NCI-H526 (cell line): ENCODE measurements around the gene VN1R5.
"Not testable (repeated sequence)": the region's sequence is repeated elsewhere in the genome, so short reads cannot be mapped to it uniquely, and the experiment has no call there.

Source experiments
- DNase-seq, 2 experiments: peaks; one replicate each; lab custom pipeline; 2025; lab: John Stamatoyannopoulos, UW

The VN1R5 gene

DNA sequence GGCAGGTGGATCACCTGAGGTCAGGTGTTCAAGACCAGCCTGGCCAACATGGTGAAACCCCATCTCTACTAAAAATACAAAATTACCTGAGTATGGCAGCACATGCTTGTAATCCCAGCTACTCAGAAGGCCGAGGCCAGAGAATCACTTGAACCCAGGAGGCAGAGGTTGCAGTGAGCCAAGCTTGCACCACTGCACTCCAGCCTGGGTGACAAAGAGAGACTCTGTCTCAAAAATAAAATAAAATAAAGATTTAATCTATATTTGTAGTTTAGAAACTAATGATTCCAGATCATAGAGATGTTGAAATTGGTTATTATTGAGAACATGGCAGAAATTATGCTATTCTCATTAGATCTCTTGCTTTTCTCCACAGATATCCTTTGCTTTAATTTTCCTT, at the start of gene VN1R5:
TSS of gene VN1R5 (plus strand) at position 301 of the 400 bp plus-strand sequence.
- DNase-seq: not testable (repeated sequence)

DNA sequence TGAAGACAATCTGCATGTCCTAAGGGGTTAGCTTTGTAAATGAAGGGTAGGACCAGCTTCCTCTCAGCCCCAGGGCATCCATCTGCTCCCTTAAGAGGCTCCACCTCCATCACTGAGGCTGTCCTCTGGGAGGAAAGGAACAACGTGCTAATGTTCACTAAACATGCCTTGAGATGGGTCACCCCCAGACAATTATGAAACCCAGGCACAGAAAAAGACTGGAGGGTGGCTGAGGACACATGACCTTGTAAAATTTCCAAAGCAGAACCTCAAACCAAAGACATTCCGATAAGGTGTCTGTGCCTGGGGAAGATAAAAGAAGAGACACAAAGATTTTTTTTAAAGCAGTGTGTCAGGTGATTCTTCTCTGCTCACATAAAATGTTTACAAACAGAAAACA, 46.5 kb upstream of the VN1R5 start:
- no peak for DNase-seq

DNA sequence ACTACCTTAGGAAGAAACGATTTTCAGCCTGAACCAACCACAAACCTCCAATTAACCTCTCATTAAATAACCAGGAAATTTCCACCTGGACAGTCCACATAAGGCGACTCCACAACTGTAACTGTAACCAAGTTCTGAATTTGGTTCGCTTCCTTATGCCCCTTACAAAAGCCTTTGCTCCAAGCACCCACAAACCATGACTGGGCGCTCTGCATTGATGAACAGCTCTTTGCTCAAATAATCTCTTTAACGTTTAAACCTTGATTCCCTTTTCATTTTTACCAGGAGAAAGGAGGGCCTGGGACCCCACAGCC, 45.9 kb upstream of the VN1R5 start:
- peak in 1 of 2 experiments; percentile 23 for DNase-seq

DNA sequence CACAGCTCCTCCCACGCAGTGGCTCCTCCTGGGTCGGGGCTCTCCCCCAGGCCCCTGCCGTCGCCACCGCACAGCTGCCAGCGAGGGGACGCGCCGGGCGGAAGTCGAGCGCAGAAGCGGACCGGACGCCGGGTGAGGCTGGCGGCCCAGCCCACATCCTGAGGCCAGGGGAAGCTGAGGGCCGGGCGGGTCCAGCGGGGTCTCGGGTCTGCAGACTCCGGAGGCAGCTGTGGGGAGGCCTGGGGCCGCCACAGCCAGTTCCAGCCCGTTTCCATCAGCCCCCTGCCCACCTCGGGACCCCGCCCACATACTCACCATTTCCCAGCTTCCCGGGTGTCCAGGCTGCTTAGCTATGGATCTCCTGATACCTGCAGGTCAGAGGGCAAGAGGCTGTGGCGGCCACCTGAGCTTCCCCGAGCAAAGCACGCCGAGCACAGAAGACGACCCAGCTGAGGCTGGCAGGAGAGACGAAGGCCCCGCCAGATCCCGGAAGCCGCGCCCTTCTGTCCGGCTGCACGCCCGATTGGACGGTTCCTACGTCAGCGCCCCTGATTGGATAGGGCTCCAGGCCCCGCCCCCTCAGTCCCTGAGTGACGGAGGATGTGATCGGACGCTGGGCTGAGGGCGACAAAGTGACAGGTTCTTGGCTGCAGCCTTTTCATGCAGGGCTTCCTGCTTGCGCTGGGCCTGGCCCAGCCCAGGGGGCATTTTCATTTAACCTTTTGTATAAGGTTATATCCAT, 45.3 kb upstream of the VN1R5 start:
- peak; percentile 74 to 96 for DNase-seq

DNA sequence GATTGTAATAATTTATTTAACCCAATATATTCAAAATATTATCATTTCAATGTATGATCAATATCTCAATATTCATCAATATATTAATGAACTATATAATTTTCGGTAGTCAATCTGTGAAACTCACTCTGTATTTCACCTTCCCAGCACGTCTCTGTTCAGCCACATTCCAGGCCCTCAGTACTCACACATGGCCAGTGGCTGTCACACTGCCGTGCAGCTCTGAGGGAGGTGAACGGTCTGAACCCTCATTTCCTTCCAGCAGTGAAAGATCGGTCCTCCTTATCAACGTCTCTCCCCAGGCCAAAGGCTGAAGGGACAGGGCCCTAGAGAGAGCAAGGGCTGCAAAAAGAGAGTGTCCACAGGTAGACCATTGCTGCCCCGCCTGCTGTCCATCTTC, 44.5 kb upstream of the VN1R5 start:
- DNase-seq: no peak

DNA sequence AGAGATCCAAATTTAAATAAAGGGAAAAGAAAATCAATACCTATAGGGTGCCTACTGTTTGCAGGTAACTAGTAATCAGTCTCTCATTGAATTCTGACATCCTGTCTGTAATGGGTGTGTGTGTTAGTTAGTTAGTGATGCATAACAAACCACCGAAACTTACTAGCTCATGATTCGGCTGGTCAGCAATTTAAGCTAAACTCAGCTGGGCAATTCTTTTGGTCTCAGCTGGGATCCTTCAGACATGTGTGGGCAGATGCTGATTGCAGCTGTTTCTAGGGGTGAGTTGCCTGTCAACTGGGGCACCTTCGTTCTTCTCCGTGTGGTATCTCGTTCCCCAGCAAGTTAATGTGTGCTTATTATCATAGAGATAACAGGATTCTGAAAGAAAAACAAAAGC, 43.9 kb upstream of the VN1R5 start:
- DNase-seq: no peak

DNA sequence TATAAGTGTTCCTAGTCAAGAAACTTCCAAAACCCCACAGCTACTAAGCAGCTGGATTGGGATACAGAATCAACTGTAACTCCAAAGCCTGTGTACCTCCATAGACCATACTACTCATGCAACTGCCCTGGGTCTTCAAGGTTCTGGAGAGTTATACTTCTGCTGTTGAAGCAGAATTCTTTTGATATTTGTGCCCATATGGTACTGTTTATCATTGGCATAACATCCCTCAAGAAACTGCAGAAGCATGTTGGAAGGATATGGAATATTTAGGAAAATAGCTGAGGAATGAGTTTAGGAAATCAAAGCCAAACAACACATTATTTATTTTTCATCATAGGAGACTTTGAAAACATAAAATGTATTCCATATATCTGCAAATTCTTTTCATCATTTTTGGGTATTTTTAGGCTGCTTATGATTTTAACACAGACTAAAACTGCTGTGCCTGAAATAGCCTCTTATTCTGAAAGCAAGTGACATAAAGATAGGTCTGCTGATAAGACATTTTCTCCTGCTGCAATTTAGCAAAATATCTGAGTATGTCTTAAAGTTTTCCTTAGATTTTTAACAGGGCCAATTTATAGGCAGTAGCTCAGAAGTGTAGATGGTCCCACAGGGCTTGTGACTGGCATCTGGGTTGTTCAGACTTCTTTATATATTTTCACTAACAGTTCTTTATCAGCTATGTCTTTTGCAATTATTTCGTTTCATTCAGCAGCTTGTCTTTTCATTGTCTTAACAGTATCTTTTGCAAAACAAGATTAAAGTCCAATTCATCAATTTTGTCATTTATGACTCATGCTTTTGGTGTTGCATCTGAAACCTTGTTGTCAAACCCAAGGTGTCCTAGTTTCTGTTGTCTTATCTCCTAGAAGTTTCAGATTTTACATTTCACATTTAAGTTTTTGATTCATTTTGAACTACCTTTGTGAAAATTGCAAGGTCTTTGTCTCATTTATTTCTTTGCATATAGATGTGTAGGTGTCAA, 43.0 kb upstream of the VN1R5 start:
- DNase-seq: no peak

DNA sequence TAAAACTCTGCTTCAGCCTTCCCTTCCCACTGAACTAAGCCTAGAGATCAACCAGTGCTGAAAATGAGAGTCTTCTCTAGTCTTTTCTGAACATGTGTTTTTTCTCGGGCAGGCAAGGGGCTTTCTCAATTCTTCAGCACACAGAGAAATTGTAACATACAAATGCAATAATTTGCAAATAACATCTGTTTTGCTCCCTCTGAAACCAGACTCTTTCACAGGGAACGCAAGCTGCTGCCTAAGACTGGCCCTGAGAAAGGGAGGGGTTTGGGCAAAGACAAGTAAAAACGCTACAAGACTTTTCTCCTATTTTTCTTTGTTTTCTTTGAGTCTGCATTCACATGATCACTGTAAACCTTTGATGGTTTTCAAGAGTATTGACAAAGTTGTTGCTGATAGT, 39.6 kb upstream of the VN1R5 start:
- no peak for DNase-seq

DNA sequence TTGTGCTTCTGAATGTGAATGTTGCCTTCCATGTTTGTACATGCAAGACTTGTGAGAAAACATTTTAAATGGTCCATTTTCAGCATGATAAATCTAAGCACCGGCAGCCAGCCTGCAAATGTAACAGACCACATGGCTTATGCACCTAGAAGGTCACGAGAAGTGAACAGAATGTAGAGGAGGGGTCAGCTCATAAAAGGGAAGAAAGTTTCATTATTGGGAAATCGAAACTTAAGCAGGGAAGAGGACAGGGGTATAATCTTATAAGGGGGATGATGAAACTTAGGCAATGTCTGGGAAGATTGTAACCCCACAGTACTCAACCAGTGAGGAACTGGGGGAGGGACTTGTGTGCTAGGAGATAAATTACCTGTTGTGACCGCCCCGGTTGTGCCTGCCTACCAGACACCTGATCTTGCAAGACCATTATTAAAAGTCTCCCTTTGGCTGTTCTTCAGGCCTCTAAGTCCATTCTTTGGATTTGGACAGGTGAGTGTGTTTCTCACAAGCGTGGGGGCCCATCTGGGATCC, 37.7 kb upstream of the VN1R5 start:
- no peak for DNase-seq

DNA sequence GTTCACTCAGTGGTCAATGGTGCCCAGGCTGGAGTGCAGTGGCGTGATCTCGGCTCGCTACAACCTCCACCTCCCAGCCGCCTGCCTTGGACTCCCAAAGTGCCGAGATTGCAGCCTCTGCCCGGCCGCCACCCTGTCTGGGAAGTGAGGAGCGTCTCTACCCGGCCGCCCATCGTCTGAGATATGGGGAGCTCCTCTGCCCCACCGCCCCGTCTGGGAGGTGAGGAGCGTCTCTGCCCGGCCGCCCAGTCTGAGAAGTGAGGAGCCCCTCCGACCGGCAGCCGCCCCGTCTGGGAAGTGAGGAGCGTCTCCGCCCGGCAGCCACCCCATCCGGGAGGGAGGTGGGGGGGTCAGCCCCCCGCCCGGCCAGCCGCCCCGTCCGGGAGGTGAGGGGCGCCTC, 35.6 kb upstream of the VN1R5 start:
- not testable (repeated sequence) for DNase-seq

DNA sequence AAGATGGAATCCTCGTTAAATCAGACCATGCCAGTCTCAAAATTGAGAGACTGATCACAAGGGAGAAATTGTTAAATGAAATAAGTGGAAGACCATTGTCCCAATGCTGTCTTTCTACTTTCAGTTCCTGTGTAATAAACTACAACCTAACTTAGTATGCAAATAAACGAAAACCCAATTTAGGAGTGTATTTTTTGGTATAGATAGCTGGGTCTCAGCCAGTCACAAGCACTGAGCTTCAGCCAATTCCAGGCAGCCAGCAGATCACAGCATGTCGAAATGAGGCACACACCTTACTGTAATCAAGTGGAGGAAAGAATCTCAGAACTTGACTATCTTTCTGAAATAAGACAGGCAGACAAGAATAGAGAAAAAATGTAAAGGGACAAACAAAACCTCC, 33.0 kb upstream of the VN1R5 start:
- DNase-seq: no peak

DNA sequence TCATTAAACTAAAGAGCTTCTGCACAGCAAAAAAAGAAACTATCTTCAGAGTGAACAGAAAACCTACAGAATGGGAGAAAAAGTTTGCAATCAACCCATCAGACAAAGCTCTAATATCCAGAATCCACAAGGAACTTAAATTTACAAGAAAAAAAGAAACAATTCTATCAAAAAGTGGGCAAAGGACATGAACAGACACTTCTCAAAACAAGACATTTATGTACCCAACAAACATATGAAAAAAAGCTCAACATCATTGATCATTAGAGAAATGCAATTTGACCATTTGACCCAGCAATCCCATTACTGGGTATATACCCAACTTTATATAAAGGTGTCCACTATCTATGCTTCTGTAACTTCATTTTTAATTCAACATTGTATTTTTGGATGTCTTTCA, 31.1 kb upstream of the VN1R5 start:
- DNase-seq: no peak

DNA sequence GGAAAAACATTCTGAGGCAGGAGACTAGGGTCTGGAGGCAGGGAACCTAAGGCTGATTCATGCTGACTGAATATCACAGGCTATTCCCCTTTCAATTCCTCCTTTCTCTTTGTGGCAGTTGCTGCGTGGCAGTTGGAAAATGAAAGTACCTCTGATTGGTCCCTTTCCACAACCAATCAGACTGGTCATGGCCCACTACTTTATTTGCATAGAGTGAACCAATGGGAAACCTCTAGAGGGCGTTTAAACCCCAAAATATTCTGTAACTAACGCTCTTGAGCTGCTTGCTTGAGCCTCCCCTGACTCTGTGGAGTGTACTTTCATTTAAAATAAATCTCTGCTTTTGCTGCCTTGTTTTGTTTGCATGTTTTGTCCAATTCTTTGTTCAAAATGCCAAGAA, 27.7 kb upstream of the VN1R5 start:
- DNase-seq: peak in 1 of 2 experiments; percentile 7

DNA sequence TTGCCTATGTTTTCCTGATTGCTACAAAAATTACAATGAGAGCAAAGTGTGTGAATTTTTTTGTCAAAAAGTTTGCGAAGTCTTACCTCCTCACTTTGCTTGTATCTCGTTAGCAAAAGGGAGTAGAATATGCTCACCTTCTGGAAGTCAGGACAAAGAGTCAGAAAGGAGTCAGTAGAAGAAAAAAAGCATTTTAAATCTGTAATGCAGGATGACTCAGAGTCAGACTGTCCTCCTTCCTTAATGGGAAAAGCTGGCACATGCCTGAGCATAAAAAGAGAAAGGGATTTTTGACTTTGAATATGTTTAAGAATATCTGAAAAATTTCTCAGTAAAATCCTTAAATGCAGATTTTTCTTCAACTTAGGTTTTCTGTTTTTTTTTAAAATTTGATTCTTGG, 14.2 kb upstream of the VN1R5 start:
- no peak for DNase-seq

DNA sequence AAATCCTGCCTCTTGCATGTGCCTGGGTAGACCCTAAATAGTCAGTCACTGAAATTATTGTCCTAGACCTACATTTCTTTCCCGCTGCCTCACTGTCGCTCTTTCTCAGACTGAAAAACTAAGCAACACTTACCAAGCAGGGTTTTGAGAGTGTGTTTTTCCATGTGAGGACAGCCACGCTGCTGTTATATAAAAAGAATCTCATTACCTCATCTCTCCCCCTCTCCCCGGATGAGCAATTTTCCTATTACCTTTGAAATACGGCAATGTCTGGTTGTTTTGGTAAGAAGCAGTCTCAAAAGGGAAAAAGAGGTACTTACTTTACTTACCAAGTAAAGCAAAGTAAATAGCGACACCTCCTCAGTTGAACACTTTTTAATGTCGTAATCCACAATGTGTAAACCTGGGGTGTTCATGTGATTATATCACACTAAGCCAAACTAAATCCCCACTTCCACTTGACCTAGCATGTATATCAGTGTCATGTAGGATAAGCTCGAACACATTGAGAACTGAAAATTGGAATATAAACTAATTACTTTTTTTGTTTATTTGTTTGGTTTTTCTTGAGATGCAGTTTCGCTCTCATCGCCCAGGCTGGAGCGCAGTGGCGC, 12.2 kb upstream of the VN1R5 start:
- DNase-seq: no peak

DNA sequence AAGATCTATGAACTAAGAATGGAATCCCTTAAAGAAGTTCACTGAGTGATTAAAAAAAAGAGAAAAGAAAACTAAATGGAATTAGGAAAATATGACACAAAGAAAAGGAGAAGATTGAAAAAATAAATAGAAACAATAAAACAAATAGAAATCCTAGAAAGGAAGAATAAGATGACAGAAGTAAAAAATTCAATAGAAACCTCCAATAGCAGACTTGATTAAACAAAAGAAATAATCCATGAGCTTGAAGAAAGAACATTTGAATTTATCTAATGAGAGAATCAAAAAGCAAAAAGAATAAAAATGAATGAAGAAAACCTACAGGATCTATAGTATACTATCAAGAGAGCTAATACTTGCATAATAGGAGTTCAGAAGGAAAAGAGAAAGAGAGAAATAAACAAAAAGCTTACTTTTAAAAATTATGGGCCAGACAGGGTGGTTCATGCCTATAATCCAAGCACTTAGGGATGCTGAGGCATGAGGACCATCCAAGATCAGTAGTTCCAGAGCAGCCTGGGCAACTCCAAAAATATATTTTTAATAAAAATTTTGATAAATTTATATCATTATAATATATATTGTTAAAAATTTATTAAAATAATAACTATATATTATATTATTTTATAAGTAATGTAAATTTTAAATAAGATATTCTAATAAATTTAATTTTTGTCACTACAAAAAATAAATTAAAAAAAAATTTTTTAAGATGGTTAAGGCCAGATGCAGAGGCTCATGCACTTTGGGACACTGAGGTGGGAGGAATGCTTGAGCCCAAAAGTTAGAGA, 9.4 kb upstream of the VN1R5 start:
- no peak for DNase-seq

DNA sequence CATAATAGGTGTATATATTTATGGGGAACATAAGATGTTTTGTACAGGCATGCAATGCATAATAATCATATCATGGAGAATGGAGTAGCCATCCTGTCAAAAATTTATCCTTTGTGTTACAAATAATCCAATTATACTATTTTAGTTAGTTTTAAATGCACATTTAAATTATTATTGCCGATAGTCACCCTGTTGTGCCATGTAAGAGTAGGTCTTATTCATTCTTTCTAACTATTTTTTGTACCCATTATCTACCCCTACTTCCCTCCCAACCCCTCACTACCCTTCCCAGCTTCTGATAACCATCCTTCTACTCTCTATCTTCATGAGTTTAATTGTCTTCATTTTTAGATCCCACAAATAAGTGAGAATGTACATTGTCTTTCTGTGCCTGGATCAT, 8.3 kb upstream of the VN1R5 start:
- DNase-seq: no peak

DNA sequence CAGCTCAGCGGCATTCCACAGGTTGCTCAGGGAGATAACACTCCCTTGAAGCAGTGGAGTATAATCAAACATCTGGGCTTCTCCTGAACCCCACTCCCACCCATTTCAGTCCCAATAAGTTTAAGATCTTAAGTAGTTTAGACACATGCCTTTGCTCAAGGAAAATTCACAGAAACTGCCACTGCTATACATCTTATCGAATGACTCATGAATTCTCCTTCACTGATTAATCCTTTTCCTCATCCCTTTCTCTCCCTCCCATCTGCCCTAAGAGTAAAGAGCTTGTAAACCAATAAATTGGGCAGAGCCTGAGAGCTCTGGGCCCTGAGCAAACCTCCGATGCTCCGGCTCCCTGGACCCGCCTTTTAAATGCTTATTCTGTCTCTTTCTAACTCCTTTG, 10.2 kb downstream of the VN1R5 start:
- no peak for DNase-seq

DNA sequence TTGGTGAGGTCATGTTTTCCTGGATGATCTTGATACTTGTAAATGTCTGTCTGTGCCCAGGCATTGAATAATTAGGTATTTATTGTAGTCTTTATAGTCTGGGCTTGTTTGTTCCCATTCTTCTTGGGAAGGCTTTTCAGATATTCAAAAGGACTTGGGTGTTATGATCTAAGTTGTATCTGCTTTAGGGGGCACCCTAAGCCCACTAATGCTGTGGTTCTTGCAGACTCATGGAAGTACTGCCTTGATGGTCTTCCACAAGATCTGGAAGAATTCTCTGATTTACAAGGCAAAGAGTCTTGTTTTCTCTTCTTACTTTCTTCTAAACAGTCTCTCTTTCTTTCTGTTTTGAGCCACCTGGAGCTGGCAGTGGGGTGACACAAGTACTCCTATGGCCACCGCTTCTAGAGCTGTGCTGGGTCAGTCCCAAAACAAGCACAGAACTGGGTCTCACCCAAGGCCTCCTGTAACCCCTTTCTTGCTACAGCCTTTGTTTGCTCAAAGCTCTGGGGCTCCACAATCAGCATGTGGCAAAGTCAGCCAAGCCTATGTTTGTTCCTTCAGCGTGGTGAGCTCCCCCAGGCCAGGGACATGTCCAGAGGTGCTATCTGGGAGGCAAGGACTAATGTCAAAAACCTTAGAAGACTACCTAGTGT, 12.6 kb downstream of the VN1R5 start:
- no peak for DNase-seq

DNA sequence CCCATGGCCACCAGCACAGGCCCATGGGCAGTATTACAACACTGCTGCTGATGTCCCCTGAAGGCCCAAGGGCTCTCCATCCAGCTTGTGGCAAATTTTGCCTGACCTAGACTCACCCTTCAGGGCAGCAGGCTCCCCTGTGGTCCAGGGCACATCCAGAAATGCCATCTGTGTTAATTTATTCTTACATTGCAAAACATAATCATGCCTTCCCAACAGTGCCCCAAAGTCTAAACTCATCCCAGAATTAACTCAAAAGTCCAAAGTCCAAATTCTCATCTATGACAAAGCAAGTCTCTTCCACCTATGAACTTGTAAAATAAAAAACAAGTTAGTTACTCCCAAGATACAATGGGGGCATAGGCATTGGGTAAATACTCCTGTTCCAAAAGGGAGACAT, 13.3 kb downstream of the VN1R5 start:
- no peak for DNase-seq

DNA sequence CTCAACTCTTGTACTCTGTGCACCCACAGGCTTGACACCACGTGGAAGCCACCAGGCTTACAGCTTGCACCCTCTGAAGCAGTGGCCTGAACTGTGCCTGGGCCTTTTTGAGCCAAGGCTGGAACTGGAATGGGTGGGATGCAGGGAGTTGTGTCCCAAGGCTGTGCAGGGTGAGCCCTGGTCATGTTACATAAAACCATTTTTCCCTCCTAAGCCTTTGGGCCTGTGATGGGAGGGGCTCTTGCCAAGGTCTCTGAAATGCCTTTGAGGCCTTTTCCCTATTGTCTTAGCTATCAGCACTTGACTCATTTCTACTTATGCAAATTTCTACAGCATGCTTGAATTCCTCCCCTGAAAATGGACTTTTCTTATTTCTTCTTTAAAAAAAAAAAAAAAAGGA, 14.1 kb downstream of the VN1R5 start:
- DNase-seq: no peak
